ENCODE results near the gene TMEM51.

The TMEM51 gene

DNA sequence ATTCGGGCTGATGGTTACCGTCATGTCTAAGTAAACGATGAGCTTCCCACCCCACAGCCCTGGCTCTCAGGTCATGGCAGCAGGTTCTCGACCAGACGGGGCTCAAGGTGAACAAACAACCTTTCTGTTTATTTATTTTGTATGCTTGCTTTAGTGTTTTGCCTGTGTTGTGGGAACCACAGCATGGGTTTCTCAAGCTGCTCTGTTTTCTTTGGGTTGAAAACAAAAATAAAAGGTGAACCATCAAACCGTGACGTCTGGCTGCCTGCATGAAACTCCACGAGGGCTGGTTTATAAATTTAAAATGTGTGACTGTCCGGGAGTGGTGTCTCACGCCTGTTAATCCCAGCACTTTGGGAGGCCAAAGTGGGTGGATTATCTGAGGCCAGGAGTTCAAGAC, 28.0 kb downstream of the TMEM51 start:
- Mint-ChIP-seq H3K36me3 (ENCODE audit: low read depth) (no peaks in the 10 kb centered on the region), H3K27ac (no peak overlapping the region), H3K4me1 (ENCODE audit: low read depth) (no peaks in the 10 kb centered on the region), H3K27me3 (ENCODE audit: low read depth) (peaks cover 13% of the 10 kb centered on the region), H3K4me3 (no peak overlapping the region), H3K9me3 (no peaks in the 10 kb centered on the region)
- DNase-seq (ENCODE audit: low spot score): no peak

DNA sequence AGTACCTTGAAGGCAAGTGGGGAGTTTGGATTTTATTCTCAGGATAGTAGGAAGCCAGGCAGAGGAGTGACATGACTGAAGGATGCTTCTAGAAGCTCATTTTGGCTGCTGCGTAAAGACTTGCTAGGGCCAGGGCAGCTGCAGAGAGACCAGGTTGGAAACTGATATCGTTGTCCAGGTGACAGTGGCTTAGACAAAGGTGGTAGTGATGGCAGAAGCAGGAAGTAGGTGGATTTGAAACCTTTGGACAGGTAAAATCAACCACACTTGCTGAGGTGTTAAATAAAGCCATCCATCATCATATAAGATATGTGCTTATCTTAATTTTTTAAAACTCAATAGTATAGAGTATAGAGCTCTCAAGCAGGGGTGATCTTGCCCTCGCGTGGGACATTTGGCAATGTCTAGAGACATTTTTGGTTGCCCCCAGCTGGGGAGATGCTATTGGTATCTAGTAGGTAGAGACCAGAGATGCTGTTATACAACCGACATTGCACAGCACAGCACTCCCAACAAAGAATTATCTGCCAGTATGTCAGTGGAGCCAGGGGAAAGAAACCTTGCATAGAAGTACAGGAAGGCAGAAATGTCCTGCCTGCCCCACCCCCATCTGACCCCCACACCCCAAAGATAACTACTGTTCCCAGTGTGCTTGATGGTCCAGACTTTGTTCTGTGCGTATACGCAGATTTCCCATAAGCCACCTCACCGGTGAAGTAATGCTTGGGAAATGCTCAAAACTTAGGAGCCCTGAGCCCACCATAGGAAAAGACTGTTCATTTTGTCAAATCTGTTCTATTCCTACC, 31.1 kb downstream of the TMEM51 start:
- Mint-ChIP-seq H3K4me3 (no peak overlapping the region), H3K36me3 (ENCODE audit: low read depth) (no peaks in the 10 kb centered on the region), H3K4me1 (ENCODE audit: low read depth) (no peaks in the 10 kb centered on the region), H3K27ac (no peak overlapping the region), H3K27me3 (ENCODE audit: low read depth) (peaks cover 9% of the 10 kb centered on the region), H3K9me3 (no peaks in the 10 kb centered on the region)
- DNase-seq (ENCODE audit: low spot score): no peak

DNA sequence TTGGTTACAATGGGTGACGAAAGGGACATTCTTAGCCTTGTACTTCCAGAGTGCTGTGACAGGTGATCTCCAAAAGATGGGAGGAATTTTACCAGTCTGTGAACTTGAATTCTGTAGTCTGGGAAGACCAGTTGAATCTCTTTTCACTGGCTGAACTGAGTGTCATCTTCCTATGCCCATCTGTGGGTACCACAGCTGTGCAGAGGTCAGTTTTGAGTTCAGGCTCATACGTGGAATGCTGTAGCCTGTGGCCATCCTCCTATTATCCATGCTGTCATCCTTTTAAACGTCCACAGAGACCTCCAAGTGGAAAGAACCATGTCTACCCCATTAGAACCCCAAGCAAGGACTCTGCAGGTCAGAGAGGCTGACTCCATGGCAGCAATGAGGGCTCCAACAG, 32.1 kb downstream of the TMEM51 start:
- Mint-ChIP-seq H3K27ac (no peak overlapping the region), H3K9me3 (no peaks in the 10 kb centered on the region), H3K36me3 (ENCODE audit: low read depth) (no peaks in the 10 kb centered on the region), H3K4me3 (no peak overlapping the region), H3K27me3 (ENCODE audit: low read depth) (peaks cover 9% of the 10 kb centered on the region), H3K4me1 (ENCODE audit: low read depth) (no peaks in the 10 kb centered on the region)
- no peak for DNase-seq (ENCODE audit: low spot score)

DNA sequence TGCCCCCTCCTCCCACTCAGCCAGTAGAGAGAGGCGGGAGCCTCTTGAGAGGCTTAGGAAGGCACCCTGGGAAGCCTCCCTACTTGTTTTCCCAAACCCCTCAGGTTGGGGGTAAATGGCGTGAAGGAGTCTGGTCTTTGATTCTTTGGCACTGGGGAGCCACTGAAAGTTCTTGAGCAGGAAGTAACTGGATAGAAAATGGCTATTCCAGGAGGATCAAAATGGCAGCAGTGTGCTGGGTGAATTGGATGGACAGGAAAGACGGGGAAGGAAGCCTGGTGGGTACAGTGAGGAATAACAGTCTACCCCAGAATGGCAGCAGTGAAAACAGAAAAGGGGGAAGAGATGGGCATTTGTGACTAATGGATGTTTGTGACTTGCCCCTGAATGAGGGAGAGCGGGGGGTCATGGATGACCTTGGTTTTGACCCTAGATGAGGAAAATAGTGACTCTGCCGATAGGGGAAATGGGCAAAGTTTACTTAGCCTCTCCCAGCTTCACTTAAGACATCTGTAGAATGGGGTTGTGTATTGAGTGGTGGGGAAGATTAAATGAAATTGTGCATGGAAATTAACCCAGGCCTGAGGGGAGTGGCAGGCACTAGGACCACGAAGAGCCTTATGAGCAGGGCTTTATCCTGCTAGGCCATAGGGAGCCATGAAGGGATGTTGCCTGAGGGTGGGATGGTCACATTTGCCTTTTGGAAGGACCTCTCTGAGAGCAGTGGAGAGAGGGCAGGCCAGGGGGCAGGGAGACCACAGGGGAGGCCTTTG, 32.7 kb downstream of the TMEM51 start:
- H3K27ac Mint-ChIP-seq: no peak overlapping the region
- no peaks in the 10 kb centered on the region for H3K4me1 Mint-ChIP-seq (ENCODE audit: low read depth)
- H3K27me3 Mint-ChIP-seq (ENCODE audit: low read depth): peaks cover 9% of the 10 kb centered on the region
- no peak for DNase-seq (ENCODE audit: low spot score)
- H3K36me3 Mint-ChIP-seq (ENCODE audit: low read depth): no peaks in the 10 kb centered on the region
- H3K9me3 Mint-ChIP-seq: no peaks in the 10 kb centered on the region
- no peak overlapping the region for H3K4me3 Mint-ChIP-seq

DNA sequence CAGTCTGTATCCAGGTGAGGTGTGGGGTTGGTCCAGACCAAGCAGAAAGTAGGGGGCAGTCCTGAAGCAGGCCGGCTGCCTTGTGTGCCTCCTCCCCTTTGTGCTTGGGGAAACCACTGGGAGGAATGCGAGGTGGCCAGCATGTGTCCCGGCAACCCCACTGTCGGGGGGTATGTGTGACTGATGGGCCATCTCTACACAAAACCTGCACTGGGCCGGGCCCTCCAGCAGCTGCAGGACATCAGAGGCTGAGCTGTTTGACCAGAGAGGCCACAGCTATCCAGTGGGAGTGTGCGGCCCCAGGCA, 33.3 kb downstream of the TMEM51 start:
- DNase-seq (ENCODE audit: low spot score): no peak
- H3K9me3 Mint-ChIP-seq: no peaks in the 10 kb centered on the region
- H3K4me1 Mint-ChIP-seq (ENCODE audit: low read depth): no peaks in the 10 kb centered on the region
- no peak overlapping the region for H3K4me3 Mint-ChIP-seq
- H3K36me3 Mint-ChIP-seq (ENCODE audit: low read depth): no peaks in the 10 kb centered on the region
- no peak overlapping the region for H3K27ac Mint-ChIP-seq
- H3K27me3 Mint-ChIP-seq (ENCODE audit: low read depth): peaks cover 8% of the 10 kb centered on the region

DNA sequence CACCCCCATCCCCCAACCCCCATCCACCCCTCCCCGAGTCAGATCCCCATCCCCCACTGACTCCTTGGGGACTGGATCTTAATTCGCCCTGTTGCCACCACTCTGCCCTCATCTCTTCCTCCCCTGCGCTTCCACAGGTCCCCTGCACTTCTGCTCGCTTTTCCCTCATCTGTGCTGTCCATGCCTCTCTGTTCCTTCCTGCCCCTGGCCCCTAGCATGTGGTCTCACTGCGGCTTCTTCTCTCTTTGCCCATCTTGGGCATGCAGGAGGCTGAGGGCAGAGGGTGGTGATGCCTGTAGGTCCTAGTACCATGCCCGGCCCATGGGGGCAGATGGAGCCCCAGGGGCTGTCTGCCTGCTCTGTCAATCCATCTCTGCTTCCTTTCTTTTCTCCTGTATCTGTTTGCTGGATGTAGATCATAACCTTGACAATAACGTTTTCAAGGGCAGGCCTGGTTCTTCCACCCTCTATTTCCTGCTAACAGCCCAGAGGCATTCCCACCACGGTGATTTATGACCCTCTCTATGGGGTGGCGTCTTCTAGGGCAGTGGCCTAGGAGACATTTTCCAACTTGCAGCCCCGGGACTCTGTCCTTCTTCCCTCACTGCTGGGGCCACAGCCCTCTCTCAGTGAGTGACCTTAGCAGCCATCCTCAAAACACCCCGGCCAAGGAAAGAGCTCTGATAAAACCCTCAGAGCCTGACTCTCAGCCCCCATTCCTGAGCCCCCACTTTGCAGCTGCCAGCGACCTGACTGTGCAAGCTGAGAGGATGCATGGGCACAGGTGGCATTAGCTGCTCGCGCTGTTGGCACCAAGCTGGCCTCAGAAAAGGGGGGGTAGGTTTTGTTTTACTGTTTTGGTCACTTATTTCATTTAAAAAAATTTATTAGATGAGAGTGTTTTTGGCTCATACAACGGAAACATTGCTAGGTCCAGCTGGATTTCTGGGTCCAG, 33.9 kb downstream of the TMEM51 start:
- H3K4me3 Mint-ChIP-seq: no peak overlapping the region
- DNase-seq (ENCODE audit: low spot score): no peak
- H3K27ac Mint-ChIP-seq: no peak overlapping the region
- no peaks in the 10 kb centered on the region for H3K36me3 Mint-ChIP-seq (ENCODE audit: low read depth)
- H3K27me3 Mint-ChIP-seq (ENCODE audit: low read depth): peaks cover 8% of the 10 kb centered on the region
- no peaks in the 10 kb centered on the region for H3K4me1 Mint-ChIP-seq (ENCODE audit: low read depth)
- no peaks in the 10 kb centered on the region for H3K9me3 Mint-ChIP-seq

DNA sequence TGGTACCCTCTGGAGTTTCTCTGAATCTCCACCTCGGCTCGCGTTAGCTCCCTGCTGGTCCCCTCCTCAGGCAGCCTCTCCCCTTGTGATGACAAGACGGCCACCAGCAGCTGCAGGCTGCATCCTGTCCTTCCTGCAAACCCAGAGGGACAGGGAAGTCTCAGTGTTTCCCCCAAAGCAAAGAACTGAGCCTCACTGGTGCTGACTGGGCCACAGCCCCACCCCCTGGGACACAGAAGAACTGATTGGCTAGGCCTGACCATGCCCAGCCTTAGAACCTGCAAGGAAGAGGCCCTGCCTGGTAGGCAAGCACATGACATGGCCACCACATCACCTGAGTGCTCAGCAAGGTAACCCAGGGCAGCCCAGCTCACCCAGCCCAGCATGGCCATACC, 34.6 kb downstream of the TMEM51 start:
- DNase-seq (ENCODE audit: low spot score): no peak
- Mint-ChIP-seq H3K9me3 (no peaks in the 10 kb centered on the region), H3K27ac (no peak overlapping the region), H3K36me3 (ENCODE audit: low read depth) (no peaks in the 10 kb centered on the region), H3K4me1 (ENCODE audit: low read depth) (no peaks in the 10 kb centered on the region), H3K27me3 (ENCODE audit: low read depth) (peaks cover 8% of the 10 kb centered on the region), H3K4me3 (no peak overlapping the region)

DNA sequence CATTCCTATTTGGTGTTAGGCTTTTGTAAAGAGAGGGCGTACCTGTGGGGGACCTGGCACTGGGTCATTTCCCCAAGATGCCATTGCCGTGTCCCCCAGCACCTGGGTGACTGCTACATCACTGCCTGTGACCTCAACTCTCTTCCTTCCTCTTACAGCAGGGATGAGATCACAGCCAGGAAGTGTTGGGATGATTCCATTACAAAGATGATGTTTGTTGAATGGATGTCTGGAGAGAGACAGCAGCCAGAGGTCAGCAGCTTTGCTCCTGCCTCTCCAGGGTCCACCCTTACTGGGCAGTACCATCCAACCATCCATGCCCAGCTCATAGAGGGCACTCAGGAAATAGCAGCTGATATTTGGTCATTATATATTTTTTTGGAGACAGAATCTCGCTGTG, 35.1 kb downstream of the TMEM51 start:
- H3K27ac Mint-ChIP-seq: no peak overlapping the region

DNA sequence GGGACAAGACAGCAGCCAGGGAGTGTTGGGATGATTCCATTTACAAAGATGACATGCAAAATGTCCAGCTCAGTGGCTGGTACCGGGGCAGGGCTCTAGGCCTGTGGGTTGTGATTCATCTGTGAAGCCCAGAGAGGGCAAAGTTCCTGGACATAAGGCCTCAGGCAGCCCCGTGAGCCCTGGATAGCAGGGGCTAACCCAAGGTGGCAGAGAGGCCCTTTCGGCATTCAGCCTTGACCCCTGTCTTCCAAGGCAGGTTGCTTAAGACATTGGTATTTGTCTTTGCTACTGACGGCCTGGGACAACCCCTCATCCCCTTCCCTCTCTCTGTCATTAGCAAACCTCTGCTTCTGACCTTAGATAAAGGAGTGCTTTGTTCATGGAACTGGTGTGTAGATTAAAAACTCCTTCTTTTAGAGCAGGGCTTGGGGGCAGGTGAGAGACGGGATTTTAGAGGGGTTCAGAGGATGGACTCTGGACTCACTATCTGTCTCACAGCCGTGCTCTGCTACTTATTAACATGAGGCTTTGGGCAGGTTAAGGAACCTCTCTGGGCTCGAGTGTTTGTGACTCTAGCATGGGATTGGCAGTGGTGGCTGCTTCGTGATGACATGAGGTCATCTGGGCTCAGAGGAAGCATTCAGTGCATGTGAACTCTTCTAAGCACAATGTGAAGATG, 36.3 kb downstream of the TMEM51 start:
- Mint-ChIP-seq H3K27me3 (ENCODE audit: low read depth) (peaks cover 3% of the 10 kb centered on the region), H3K4me3 (no peak overlapping the region), H3K9me3 (no peaks in the 10 kb centered on the region), H3K36me3 (ENCODE audit: low read depth) (no peaks in the 10 kb centered on the region), H3K4me1 (ENCODE audit: low read depth) (no peaks in the 10 kb centered on the region), H3K27ac (no peak overlapping the region)
- no peak for DNase-seq (ENCODE audit: low spot score)

More for the DNA sequence above, 35.1 kb downstream of the TMEM51 start:
- Mint-ChIP-seq H3K27me3 (ENCODE audit: low read depth) (peaks cover 3% of the 10 kb centered on the region), H3K36me3 (ENCODE audit: low read depth) (no peaks in the 10 kb centered on the region), H3K4me1 (ENCODE audit: low read depth) (no peaks in the 10 kb centered on the region), H3K9me3 (no peaks in the 10 kb centered on the region), H3K4me3 (no peak overlapping the region)
- DNase-seq (ENCODE audit: low spot score): no peak

DNA sequence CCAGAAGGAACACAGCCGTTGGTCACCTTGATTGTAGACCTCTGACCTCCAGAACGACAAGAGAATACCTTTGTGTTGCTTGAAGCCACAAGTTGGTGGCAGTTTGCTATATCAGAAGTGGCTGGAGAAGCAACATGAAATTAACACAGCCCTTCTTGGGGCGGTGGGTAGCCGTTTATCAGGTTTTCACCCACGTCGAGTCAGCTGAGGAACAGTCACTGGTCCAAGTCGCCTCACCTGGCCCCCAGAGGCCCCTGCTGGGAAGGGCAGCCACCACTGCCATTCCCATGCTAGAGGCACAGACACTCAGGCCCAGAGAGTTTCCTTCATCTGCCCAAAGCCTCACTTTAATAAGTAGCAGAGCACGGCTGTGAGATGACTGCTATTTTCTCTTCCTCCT, 37.7 kb downstream of the TMEM51 start:
- no peak for DNase-seq (ENCODE audit: low spot score)
- Mint-ChIP-seq H3K27ac (no peak overlapping the region), H3K4me3 (no peak overlapping the region), H3K36me3 (ENCODE audit: low read depth) (no peaks in the 10 kb centered on the region), H3K4me1 (ENCODE audit: low read depth) (no peaks in the 10 kb centered on the region), H3K9me3 (no peaks in the 10 kb centered on the region), H3K27me3 (ENCODE audit: low read depth) (peaks cover 3% of the 10 kb centered on the region)

DNA sequence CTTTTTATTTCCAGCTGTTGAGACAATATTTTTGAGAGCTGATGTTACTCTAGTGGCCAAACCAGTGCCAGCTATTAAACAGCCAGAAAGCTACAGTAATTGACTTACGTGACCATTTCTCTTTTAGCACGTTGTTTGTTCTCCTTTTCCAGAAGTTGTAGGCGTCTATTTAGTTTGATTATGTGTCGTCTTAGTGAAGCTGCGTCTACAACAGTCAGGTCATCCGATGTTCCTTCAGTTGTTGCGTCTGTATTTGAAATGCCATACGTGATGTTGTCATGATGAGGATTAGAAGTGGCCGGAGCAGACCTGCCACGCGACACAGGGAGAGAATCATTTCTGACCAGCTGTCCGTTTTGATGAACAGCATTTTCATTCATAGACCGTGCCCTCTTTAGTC, 38.2 kb downstream of the TMEM51 start:
- H3K4me1 Mint-ChIP-seq (ENCODE audit: low read depth): no peaks in the 10 kb centered on the region
- no peaks in the 10 kb centered on the region for H3K9me3 Mint-ChIP-seq
- H3K4me3 Mint-ChIP-seq: no peak overlapping the region
- H3K27me3 Mint-ChIP-seq (ENCODE audit: low read depth): peaks cover 3% of the 10 kb centered on the region
- no peak for DNase-seq (ENCODE audit: low spot score)
- H3K36me3 Mint-ChIP-seq (ENCODE audit: low read depth): no peaks in the 10 kb centered on the region
- no peak overlapping the region for H3K27ac Mint-ChIP-seq

DNA sequence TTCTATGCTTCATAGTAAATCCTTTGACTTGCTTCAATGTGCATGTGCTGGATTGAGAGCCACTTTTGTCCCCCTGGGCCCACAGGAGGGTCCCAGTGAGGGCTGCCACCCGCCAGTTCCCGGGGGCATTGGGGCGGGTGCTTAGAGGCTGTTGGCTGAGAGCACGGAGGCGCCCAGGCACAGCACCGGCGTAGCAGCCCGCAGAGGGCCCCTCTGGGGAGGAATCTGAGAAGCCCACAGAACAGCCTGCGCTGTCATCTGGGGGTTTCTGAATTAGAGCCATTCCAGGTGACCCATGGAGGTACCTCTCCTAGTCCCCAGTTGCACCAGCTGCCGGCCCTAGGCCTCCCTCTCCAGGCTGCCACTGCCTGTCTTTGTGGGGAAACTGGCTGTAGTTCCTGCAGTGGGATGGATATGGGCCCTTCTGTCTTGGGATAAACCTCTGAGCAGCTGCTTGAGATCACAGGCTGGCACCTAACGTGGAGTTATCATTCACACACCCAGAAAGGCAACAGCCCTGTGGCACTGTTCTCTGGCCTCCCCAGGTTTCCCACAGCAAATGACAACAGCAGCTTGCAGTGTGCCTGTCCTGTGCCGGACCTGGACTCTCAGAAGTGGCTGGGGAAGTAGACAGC, 39.5 kb downstream of the TMEM51 start:
- no peak for DNase-seq (ENCODE audit: low spot score)
- Mint-ChIP-seq H3K4me1 (ENCODE audit: low read depth) (no peaks in the 10 kb centered on the region), H3K36me3 (ENCODE audit: low read depth) (no peaks in the 10 kb centered on the region), H3K4me3 (no peak overlapping the region), H3K27ac (no peak overlapping the region), H3K9me3 (no peaks in the 10 kb centered on the region), H3K27me3 (ENCODE audit: low read depth) (no peaks in the 10 kb centered on the region)

DNA sequence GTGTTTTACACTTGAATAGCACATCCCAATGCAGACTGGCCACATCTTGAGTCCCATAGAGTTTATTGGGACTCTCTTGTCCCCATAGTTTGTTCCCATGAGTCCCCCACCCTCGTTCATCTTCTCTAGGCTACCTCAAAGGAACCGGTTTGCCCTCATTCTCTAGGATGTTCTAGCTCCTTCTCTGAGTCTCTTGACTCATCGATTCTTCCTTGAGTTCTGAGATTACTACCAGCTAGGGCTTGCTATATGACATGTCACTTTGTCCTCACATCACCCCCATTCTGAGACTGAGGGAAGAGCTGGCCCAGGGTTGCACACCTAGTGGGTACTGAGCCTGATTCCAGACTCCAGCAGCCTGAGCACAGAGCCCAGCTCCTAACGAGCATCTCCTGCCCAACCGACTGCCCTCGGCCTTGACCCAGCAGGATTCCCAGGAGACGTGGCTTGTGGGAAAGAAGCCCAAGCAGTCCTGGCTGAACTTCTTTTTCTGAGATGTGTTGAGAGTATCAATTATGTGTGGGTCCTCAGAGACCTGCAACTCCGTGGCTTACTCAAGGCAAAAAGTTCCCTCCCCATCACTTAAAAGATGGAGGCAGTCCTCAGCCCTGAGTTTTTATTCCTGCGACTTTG, 42.0 kb downstream of the TMEM51 start:
- H3K36me3 Mint-ChIP-seq (ENCODE audit: low read depth): no peaks in the 10 kb centered on the region
- H3K27ac Mint-ChIP-seq: no peak overlapping the region
- H3K9me3 Mint-ChIP-seq: no peaks in the 10 kb centered on the region
- no peaks in the 10 kb centered on the region for H3K27me3 Mint-ChIP-seq (ENCODE audit: low read depth)
- no peaks in the 10 kb centered on the region for H3K4me1 Mint-ChIP-seq (ENCODE audit: low read depth)
- DNase-seq (ENCODE audit: low spot score): no peak
- H3K4me3 Mint-ChIP-seq: no peak overlapping the region

All from T-helper 2 cell treated with Interferon-gamma antibody and Interleukin-4, amounts not matched to agents 5 μg/mL and 100 μg/mL, for 36 hours (primary cell).